Lung (tissue), 12 donors: ENCODE measurements around the gene OVCH1. TPM values are rescaled to one million over a fixed set of nuclear protein-coding genes. Genes with fewer than 3 reads are reported as not detected.

Experiments used
- ATAC-seq: fragments of 200-7000 bp; cut with Tn5 transposase; one replicate; pipeline ENCODE4 v1.9.1; 2020; ENCODE audit warnings: moderate number of reproducible peaks; ENCODE audit not compliant: insufficient read depth, low FRiP score
- DNase-seq, 3 donors: peaks; one replicate each; pipeline ENCODE4 v3.0.0-alpha.2; 2013 to 2017
- H3K27ac ChIP-seq, 2 donors: one replicate each; pipeline ENCODE4 v1.5.1; 2013; ENCODE audit warnings: mild to moderate bottlenecking in 2 of 2, moderate library complexity in 2 of 2, control low read depth in 1 of 2, inconsistent platforms in 1 of 2, low read depth in 1 of 2, low read length in 1 of 2
- H3K27me3 ChIP-seq, 3 donors: one replicate each; pipeline ENCODE4 v1.5.1; 2013; ENCODE audit warnings: low read length in 2 of 3; ENCODE audit not compliant: control insufficient read depth in 3 of 3, insufficient read depth in 3 of 3
- H3K36me3 ChIP-seq, 4 donors: one replicate each; pipeline ENCODE4 v1.5.1; 2013; ENCODE audit warnings: low read length in 4 of 4, mild to moderate bottlenecking in 1 of 4, moderate library complexity in 1 of 4; ENCODE audit not compliant: control insufficient read depth in 4 of 4, insufficient read depth in 4 of 4
- H3K4me1 ChIP-seq, 5 donors: one replicate each; pipeline ENCODE4 v1.5.1; 2013; ENCODE audit warnings: low read length in 5 of 5, mild to moderate bottlenecking in 2 of 5, moderate library complexity in 1 of 5; ENCODE audit not compliant: control insufficient read depth in 5 of 5, insufficient read depth in 5 of 5
- H3K4me3 ChIP-seq: one replicate; pipeline ENCODE4 v1.5.1; 2013; ENCODE audit warnings: mild to moderate bottlenecking, control low read depth, moderate library complexity
- H3K9ac ChIP-seq, 2 donors: one replicate each; pipeline ENCODE4 v1.5.1; 2013; ENCODE audit warnings: low read length in 2 of 2, control low read depth in 1 of 2; ENCODE audit not compliant: insufficient read depth in 1 of 2
- H3K9me3 ChIP-seq, 4 donors: one replicate each; pipeline ENCODE4 v1.5.1; 2013; ENCODE audit warnings: low read length in 3 of 4, mild to moderate bottlenecking in 1 of 4, moderate library complexity in 1 of 4; ENCODE audit not compliant: control insufficient read depth in 4 of 4, insufficient read depth in 3 of 4
- CTCF ChIP-seq: IDR thresholded peaks from 2 replicates; pipeline ENCODE4 v1.5.1; 2012; ENCODE audit warnings: mild to moderate bottlenecking; ENCODE audit errors: control extremely low read depth, extremely low read depth
- WGBS, 2 donors: extraction: QIAGEN DNeasy Blood & Tissue Kit; methylation state at CpG; one replicate each; pipeline ENCODE4 v1.1.7; 2013; 5-methylcytosine and 5-hydroxymethylcytosine counted together
- polyA plus RNA-seq, 2 donors: library from polyadenylated mRNA; stranded (reverse); fragments of 200-250 nt; gene quantifications; one replicate each; pipeline ENCODE4 v1.2.1, GENCODE V29; 2013
- total RNA-seq, 2 donors: library from RNA; depleted of rRNA in 1 of 2; stranded (reverse); fragments of >200 nt in 1 of 2; gene quantifications; one replicate each; pipeline ENCODE4 v1.2.1, GENCODE V29; 2014 to 2021
- donor health status: control.
- donor health status: control.
- donor health status: Bipolar disorder and iron deficiency.
- donor health status: healthy.
- donor health status: DM: yes; HTN: yes; CAD: no.

The OVCH1 gene
- total and polyA plus RNA-seq, 4 donors = 0.17 to 1.6 (median 0.69) TPM; not detected in 1

GRCh38 chr12:29414368-29414767 is 83.1 kb downstream of the OVCH1 start:
- Histone ChIP-seq H3K27ac (no peak overlapping the region), H3K36me3 (no peaks in the 10 kb centered on the region), H3K27me3 (no peaks in the 10 kb centered on the region), H3K9me3 (peaks cover 0 to 2% (median 0%) of the 10 kb centered on the region in 4 donors), H3K9ac (no peak overlapping the region), H3K4me1 (no peaks in the 10 kb centered on the region), H3K4me3 (no peak overlapping the region)
- no peak for TF ChIP-seq CTCF
- DNase-seq (peak in 1 of 3 donors; percentile 6), ATAC-seq (no peak)

- H3K27ac ChIP-seq = no peak overlapping the region
- no peaks in the 10 kb centered on the region for H3K27me3 ChIP-seq
- no peaks in the 10 kb centered on the region for H3K9me3 ChIP-seq
- H3K9ac ChIP-seq = no peak overlapping the region
- H3K4me3 ChIP-seq = no peak overlapping the region
- H3K4me1 ChIP-seq = no peaks in the 10 kb centered on the region
- DNase-seq = no peak
- no peak for ATAC-seq
- no peaks in the 10 kb centered on the region for H3K36me3 ChIP-seq
- TF ChIP-seq CTCF = no peak
- WGBS, 2 donors = 62 to 71% methylated on average over 4 of the region's 4 CpGs
Measured at GRCh38 chr12:29405561-29405960, 91.9 kb downstream of the OVCH1 start.

GRCh38 chr12:29403991-29404390 is 93.5 kb downstream of the OVCH1 start:
- Histone ChIP-seq H3K9ac (no peak overlapping the region), H3K4me3 (no peak overlapping the region), H3K27me3 (no peaks in the 10 kb centered on the region), H3K27ac (no peak overlapping the region), H3K4me1 (no peaks in the 10 kb centered on the region), H3K36me3 (no peaks in the 10 kb centered on the region), H3K9me3 (no peaks in the 10 kb centered on the region)
- TF ChIP-seq CTCF = no peak
- 73 to 85% methylated on average over 4 of the region's 4 CpGs for WGBS, 2 donors
- no peak for DNase-seq
- ATAC-seq = no peak

- Histone ChIP-seq H3K36me3 (no peaks in the 10 kb centered on the region), H3K27ac (no peak overlapping the region), H3K27me3 (no peaks in the 10 kb centered on the region), H3K4me3 (no peak overlapping the region), H3K9me3 (no peaks in the 10 kb centered on the region), H3K4me1 (no peaks in the 10 kb centered on the region), H3K9ac (no peak overlapping the region)
- ATAC-seq (no peak), DNase-seq (no peak)
- no peak for TF ChIP-seq CTCF
Measured at GRCh38 chr12:29402437-29402836, 95.0 kb downstream of the OVCH1 start.
